ENCODE measurements around the gene BANP.
"Not testable (repeated sequence)": the region's sequence is repeated elsewhere in the genome, so short reads cannot be mapped to it uniquely, and the experiment has no call there.

The BANP gene

GRCh38 chr16:88070989-88071625 lies 119.9 kb downstream of the BANP start:
- DNase-seq (ENCODE audit: low read depth) = no peak
- H3K4me3 ChIP-seq (ENCODE audit: low read depth, low read length) = no peak overlapping the region
- no peak for TF ChIP-seq CTCF (IDR thresholded peaks at IDR 0.05; ENCODE audit: control insufficient read depth, extremely low read depth, insufficient read depth)

- no peak for DNase-seq (ENCODE audit: low read depth)
- TF ChIP-seq CTCF (IDR thresholded peaks at IDR 0.05; ENCODE audit: control insufficient read depth, extremely low read depth, insufficient read depth) = no peak
- H3K4me3 ChIP-seq (ENCODE audit: low read depth, low read length) = no peak overlapping the region
These were observed 120.7 kb downstream of the BANP start for GRCh38 chr16:88071908-88072307.

DNA sequence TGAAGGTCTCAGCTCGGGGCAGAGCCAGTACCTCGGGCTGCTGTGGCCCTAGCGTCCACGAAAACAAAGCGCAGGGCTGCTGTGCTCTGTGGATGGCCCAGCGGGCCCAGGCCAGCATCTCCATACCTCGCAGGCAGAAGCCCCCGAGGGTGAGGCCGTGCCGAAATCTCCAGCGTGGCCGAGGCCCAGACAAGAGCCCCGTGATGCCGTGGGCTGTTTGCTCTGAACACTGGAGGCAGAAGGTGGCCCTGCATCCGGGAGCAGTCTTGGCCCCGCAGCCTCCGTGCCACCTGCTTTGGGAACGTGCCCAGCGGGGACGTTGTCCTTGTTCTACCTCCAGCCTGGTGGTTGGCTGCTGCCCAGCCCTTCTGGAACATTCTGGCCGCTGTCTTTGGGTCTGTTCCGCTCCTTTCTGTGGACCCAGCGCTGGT lies 121.4 kb downstream of the BANP start:
- no peak for TF ChIP-seq CTCF (IDR thresholded peaks at IDR 0.05; ENCODE audit: control insufficient read depth, extremely low read depth, insufficient read depth)
- DNase-seq (ENCODE audit: low read depth) = peak; percentile 52
- H3K4me3 ChIP-seq (ENCODE audit: low read depth, low read length) = no peak overlapping the region

GRCh38 chr16:88073201-88073721 lies 122.0 kb downstream of the BANP start:
- TF ChIP-seq CTCF (IDR thresholded peaks at IDR 0.05; ENCODE audit: control insufficient read depth, extremely low read depth, insufficient read depth) = no peak
- no peak for DNase-seq (ENCODE audit: low read depth)
- H3K4me3 ChIP-seq (ENCODE audit: low read depth, low read length) = no peak overlapping the region

DNA sequence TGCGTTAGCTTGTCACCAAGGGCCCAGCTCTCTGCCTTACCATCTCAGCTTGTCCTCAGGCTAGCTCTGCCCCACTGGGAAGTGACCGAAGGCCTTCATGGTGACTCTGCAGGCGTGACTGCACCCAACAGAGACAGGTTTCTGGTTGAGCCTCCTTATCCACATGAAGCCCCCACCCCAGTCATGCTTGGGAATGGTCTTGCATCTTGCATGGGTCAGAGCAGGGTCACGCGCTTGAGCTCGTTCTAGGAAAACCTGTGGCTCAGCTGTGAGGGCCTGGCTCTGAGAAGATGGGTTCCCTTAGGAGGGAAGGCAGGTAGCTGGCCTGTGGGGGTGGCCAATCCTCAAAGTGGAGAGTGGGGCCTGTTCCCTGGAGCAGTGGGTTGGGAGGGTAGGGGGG lies 122.8 kb downstream of the BANP start:
- H3K4me3 ChIP-seq (ENCODE audit: low read depth, low read length) = no peak overlapping the region

GRCh38 chr16:88076211-88076931 lies 125.1 kb downstream of the BANP start:
- DNase-seq (ENCODE audit: low read depth) = no peak
- H3K4me3 ChIP-seq (ENCODE audit: low read depth, low read length) = no peak overlapping the region
- no peak for TF ChIP-seq CTCF (IDR thresholded peaks at IDR 0.05; ENCODE audit: control insufficient read depth, extremely low read depth, insufficient read depth)

More for the DNA sequence above, 122.8 kb downstream of the BANP start:
- no peak for TF ChIP-seq CTCF (IDR thresholded peaks at IDR 0.05; ENCODE audit: control insufficient read depth, extremely low read depth, insufficient read depth)
- DNase-seq (ENCODE audit: low read depth) = no peak

GRCh38 chr16:88076932-88077320 lies 125.7 kb downstream of the BANP start:
- DNase-seq (ENCODE audit: low read depth); H3K4me3 ChIP-seq (ENCODE audit: low read depth, low read length): not testable (repeated sequence)
